NCI-H748 (cell line): ENCODE data around the gene CDK14.
A peak's percentile ranks its signal among the peaks of the same experiment; 100 is the strongest.

Source experiments
- DNase-seq: peaks from one replicate; lab custom pipeline; 2025; ENCODE audit not compliant: unreplicated experiment; lab: John Stamatoyannopoulos, UW

CDK14 gene

DNA sequence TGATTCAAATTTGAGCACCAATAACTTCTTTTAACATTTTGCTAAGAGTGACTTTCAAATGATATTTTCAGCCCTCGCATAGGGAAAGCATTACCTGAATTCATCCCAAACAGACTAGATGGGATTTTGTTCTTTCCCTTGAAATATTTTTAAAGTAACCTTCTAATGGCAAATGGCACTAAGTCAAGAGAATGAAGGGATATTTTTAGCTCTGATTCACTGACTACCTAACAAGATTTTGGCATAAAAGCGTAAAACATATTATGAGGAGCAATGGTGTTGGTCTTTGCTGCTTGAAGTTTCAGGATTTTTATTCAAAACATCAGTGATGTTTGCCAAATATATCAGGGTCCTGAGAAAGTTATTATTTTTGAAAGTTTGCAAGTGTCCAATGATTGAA, 290.3 kb downstream of the CDK14 start:
- DNase-seq = no peak

DNA sequence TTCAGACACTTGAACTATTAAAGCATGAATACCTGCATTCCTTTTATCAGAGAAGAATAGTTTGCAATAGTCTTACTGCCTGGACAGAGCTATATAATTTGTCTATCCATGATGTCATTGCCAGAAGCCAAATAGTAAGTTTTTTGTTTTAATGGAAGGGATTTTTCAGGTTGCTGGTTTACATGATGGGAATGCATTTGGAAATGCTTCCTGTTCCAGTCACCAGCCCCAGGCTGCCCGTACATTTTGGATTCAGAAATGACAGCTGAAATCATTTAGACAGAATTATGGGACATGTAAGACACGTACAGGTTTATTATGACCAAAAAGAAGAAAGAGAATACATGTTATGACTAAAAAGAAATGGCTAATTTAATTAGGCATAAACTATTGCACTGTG, 293.1 kb downstream of the CDK14 start:
- DNase-seq = no peak

DNA sequence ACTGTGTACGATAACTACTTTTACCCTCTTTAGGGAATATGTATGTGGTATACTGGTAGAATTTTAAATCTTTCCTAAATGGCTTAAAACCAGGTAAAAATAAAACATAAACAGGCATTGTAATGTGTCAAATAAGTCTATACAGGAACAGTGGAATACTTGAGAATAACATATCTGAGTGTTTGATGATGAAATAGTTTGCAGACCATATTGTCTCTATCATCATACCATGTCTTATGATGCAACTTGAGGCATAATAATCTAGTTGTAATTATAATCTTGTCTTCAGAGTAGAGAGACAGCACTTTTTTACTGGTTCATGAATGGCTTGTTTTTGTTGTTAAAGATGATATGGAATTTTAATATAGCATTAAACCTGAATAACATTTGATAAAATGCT, 293.5 kb downstream of the CDK14 start:
- DNase-seq = no peak

DNA sequence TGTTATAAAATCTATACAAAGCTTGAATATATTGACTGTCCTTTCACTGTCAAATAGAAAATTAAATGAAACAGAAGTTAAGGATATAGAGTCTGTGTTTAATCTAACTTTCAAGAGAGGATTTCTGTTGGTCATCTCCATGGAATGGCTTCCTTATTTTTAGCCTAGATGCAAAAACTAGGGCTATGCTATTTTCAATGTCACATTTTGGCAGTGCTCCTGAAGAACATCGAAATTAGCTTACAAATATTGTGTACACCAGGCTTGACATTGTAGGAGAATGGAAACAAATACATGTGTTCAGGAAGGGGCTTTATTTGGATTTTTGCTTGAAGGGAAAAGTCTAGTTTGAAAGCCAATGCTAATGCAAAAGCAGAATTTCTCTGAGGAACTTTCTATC, 295.4 kb downstream of the CDK14 start:
- DNase-seq = no peak

DNA sequence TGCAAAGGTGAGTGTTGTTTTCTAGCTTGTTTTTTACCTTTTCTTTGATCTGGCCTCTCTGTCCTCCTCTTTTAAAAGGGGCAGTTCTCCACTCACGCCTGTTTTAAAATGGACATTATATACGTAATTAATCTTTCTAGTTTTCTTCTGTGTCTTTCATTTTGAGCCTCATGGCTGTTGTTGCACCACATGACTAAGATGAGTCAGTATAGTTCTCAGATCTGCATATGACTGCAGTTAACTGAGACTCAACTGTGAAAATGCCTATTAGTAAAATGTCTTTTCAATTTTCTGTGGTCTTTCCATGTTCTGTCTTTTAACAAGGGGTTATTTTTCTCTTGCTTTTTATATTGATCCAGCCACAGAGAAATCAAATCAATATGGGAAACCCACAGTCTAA, 296.1 kb downstream of the CDK14 start:
- no peak for DNase-seq

DNA sequence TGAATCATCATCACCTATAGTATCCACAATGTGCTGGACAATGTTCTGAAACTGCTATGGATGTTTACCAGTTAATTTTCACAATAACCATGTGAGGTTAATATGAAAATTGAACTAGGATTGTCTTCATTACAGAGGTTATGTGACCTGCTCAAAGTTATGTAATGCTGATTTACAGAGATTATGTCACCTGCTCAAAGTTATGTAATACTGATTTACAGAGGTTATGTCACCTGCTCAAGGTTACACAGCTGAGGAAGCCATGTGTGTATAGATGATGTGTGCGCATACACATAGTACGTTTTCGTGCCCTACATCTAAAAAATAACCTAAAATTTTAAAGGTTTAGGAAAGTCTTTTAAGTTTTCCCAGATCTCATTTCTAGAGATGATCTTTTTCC, 298.0 kb downstream of the CDK14 start:
- DNase-seq = no peak

DNA sequence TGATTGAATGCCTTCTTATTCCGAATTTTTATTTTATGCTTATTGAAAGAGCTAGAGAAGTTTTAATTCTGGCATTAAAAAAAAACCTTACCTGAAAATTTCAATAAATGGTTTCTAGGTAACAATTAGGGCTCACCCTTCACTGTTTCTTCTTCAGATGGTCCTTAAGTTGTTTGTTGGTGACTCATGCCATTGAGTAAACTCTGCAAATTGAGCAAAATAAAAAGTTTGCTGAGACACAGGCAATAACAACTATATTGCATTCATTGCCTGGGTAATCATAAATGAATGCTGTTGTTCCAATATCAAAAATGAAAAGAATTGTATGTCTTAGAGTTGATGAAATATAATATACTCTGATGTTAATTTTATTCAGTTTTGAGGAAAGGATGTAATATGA, 300.3 kb downstream of the CDK14 start:
- DNase-seq = no peak

DNA sequence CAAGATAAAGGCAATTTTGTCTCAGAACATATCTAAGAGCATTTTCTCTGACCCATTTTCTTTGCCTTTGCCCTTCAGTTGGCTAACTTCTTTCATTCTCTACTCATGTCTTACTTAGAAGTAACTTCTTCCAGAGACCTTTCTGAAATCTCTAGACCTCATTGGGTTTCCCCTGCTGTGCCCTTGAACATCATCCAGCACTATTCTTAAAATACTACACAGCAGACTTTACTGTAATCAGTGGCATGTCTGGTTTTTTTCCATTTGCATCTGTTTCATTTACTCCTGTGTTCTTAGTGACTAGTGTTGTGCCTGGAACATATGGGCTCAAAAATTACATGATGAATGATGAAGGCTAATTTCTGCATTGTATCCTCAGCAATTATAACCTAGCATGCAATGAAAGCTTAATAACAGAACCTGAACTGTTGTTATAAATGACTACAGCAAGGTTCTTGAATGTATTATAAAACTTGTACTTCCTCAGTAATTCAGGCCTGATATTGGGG, 301.9 kb downstream of the CDK14 start:
- no peak for DNase-seq

DNA sequence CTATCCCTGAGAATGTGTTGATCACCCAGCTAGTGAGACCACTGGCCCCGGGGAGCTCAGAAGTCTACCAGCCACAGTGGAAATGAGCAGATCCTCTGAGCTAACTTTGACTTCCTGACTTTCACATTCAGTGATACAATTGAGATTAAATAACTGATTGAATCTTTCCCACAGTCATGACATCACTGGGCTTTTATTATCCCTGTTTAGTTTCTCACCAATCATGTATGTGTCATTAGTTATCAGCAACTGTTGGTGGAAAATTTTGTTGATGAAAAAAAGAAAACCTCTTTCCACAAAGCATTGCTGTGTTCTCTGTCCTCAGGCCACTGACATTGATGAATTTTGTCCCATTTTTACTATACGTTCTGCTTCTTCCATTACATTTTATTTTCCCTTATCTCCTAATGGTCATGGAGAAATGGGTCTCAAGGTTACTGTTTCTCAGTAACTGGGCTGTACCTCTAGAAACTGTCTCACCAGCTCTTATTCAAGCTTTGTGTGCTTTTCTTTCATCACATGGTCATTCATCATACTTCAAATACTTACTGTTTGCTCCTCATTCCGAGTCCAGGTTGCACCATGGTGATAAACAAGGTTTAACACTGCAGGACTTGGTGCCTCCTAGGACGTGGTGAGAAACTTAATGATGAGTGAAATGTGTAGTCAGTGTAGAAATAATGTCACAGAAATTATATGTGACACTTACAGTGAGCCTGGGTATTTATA, 304.7 kb downstream of the CDK14 start:
- DNase-seq = no peak

DNA sequence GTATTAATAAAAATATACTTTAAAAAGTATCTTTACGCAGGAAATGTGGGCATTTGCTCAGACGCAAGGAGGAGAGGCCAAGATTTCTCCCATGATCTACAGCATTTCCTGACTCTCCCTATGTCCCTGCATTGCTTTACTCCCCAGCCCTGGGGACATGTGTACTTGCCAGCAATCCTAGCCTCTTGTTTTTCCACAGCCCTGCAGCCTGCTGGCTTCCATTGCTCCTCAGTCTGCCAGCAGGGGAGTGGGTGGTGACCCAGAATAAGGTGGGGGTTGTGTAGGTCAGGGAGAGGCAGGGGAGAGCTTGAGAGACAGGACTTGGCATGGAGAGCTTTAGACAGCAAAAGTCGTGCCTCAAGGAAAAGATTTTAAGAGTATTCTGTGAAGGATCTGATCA, 307.7 kb downstream of the CDK14 start:
- DNase-seq = no peak

DNA sequence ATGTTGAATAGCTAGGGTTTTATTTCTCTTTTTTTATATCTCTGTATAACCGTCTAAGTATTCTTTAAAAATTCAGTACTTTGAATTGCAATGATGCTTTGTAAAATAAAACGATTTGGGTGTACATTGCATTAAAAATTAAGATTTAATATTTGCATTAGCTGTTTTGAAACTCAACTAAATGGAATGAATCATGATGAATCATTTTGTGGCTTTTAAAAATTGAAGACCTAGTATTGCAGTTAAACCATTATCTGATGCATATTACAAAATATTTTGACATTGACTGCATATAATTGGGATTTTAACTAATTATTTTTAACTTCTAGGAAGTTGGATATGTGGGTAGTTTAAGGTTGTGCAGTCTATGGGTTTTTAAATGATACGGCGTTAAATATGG, 314.0 kb downstream of the CDK14 start:
- no peak for DNase-seq

DNA sequence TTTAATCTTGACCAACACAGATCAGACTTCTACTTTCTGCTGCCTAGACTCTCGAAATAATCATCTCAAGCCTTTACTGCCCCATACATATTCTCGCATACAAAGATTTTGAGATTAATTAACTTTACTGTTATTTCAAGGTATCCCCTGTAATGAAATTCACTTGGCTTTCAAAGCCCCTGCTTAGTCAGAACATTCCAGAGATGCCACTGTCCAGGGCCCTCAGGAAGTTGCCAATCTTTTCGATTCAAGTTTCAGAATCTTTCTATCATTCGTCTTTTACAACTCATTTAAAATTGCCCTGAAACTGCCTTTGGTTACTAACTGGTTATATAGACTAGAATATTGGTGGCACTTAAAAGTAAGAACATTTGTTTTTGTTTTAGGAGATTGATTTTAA, 320.2 kb downstream of the CDK14 start:
- no peak for DNase-seq

DNA sequence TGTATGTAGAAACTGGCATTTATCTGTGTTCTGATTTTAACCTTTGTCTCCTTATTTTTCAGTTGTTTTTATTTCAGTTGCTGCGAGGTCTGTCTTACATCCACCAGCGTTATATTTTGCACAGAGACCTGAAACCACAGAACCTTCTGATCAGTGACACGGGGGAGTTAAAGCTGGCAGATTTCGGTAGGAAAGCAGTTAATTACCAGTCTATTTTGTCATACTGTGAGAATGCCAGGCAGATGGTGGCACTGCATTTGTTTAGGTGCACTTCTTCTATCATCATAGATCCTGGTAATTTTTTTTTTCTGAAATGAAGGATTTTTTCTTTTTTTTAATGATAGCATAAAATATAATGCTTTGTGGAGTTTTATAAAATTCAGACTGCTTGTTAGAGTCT, 321.4 kb downstream of the CDK14 start:
- no peak for DNase-seq

DNA sequence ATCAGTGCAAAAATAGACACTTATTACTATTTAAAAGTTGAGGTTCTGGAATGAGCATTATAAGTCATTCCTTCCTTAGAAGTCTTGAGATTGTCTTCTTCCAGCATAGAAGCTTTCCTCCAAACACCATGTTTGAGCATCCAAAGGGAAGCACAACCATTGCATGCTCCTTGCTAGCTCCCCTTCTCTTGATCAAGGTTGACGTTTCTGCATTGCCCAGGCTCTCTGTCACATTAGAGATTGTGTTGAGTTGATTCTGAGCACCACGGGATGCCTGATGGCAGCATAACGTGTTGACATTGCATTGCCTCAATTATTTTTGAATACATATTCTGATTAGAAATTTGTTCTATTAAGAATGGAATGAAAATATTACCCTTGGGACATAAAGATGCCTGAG, 322.2 kb downstream of the CDK14 start:
- DNase-seq = no peak

DNA sequence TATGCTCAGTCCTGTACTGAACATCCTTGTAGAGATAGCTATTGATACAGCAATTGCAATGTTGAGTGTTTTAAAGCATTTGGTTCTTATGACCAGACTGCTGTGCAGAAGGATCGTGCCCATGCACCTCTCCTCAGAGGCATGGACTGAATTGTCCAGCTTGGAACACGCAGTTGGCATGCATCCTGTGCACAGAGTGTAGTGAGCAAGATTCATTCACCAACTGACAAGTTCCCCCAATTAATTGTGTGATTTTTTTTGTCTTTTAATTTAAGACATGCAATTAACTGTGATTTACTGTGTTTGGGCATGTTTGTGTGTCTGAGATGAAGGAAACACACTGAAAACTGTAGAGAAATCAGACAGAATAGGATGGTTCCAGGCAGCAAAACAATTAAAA, 323.7 kb downstream of the CDK14 start:
- no peak for DNase-seq

DNA sequence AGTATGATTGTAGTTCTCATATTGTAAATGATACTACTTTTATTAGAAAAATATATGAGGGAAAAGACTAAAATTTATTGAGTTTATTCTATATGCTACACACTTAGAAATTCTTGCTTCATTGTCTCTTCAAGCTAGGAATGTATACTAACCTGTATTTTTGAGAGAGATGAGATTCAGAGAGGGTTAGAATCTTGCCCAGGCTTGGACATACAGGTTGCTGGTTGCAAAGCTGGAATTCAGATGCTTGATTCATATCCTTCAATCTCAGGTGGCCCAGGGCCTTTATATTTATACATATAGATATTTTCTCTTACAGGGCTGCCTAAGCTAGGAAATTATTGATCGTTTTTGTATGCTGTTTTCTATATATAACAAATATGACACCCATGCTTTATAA, 324.2 kb downstream of the CDK14 start:
- no peak for DNase-seq

DNA sequence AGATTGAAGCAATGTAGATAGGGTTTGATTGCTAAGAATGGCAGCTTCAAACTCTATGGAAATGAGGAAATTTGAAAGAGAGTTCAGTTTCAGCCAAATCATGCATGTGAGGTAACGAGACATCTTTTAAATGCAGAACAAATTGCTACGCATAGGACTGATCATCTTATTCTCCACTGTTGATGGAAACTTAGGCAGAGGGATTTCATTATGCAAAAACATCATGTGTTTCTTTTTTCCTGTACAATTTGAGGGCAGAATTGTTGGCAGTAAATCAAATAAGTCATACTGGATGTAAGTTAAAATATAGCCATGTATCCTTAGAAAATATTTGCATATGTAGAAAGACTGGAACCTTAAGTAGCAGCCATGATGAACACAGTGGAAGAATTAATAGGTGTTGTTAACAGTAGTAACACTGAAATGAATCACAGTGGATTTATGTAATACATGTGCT, 327.4 kb downstream of the CDK14 start:
- DNase-seq = no peak

DNA sequence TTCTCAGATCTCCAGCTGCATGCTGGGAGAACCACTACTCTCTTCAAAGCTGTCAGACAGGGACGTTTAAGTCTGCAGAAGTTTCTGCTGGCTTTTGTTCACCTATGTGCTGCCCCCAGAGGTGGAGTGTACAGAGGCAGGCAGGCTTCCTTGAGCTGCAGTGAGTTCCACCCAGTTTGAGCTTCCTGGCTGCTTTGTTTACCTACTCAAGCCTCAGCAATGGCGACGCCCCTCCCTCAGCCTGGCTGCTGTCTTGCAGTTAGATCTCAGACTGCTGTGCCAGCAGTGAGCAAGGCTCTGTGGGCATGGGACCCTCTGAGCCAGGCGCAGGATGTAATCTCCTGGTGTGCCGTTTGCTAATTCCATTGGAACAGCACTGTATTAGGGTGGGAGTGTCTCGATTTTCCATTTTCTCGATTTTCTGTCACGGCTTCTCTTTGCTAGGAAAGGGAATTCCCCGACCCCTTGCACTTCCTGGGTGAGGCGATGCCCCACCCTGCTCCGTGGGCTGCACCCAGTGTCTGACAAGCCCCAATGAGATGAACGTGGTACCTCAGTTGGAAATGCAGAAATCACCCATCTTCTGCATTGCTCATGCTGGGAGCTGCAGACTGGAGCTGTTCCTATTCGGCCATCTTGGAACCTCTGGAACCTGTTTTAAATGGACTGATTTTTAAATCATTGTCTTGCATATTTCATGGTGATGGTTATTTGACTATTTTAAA, 332.7 kb downstream of the CDK14 start:
- DNase-seq = peak; percentile 94

DNA sequence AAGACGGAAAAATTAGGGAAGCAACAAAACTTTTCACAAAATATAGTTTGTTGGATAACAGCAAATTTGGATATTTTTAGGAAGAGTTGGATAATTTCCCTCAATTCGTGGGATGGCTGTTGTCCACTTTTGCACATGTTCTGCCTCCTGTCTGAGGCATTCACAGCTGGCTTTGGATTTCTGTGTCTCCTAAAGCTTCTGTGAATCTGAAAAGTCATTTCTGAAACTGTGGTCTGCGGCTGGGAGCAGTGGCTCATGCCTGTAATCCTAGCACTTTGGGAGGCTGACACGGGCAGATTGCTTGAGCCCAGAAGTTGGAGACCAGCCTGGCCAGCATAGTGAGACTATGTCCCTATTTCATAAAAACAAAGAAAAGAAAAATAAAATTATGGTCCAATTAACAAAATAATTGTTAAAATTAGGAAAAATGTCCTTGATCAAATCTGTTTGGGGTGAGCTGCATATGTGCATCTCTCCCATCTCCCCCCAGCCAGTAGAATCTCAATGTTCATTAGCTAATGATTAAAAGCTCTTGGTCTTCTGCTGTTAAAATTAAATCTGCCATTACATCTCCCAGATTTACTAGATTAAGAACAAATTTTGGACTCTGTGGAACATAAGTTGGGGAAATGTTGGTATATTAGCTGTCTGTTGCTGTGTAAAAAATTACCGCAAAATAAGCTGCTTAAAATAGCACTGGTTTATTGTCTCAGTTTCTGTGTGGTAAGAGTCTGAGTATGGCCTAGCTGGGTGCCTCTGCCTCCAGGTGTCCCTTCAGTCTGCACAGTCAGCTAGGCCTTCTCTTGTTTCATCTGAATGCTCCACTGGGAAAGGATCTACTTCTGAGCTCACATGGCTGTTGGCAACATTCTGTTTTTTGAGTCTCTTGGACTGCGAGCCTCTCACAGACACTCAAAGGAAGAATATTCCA, 336.1 kb downstream of the CDK14 start:
- no peak for DNase-seq

DNA sequence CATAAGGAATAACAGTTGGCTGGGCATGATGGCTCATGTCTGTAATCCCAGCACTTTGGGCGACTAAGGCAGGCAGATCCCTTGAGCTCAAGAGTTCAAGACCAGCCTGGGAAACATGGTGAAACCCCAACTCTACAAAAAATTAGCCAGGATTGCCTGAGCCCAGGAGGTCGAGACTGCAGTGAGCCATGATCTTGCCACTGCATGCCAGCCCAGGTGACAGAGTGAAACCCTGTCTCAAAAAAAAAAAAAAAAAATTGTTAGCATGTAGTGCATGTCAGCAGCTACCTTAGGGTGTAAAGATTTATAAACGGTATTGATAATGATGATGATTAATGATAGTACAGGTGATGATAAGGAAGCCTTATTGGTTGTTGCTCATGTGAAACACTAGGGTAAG, 336.9 kb downstream of the CDK14 start:
- no peak for DNase-seq

DNA sequence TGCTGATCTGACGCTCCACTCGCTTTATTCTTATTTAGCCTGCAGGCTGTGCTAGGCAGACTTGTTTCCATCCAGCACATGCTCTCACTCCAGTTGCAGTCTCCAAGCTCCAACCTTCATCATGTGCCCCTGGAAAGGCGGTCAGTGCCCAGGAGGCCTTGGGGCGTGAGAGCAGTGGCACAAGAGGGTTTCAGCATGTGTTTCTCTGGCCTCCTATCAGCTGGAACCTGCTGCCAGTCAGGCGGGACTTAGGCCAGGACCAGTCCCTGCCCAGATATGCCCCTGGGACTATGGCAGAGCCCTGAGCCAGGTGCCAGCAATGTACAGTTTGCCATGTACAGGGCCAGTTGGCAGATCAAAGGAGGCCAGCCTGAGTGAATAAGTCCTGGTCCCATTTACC, 337.9 kb downstream of the CDK14 start:
- DNase-seq = no peak

DNA sequence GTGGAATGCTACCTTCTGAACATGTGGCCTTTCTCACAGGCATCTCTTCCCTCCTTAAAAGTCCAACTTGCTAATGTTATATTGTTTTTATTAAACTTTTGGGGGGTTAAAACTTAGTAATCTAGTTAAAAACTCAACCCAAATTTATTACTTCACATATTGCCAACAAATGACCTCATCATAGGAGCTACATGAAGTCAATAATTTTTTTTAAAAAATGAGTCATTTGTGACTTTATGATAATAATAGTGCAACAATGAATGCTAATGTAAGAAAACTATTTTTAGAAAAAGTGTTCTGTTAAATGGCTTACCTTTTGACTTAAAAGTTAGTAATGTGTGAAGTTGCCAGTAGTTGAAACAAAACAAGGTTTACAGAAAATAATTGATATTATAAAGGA, 342.2 kb downstream of the CDK14 start:
- DNase-seq = no peak
